ENCODE results near the gene DDR1. TPM values are rescaled to one million over a fixed set of nuclear protein-coding genes. Genes with fewer than 3 reads are reported as not detected.
A peak's percentile ranks its signal among the peaks of the same experiment; 100 is the strongest.
"Not testable (repeated sequence)": the region's sequence is repeated elsewhere in the genome, so short reads cannot be mapped to it uniquely, and the experiment has no call there.

Gene DDR1
- total RNA-seq, 4 donors from 2014 or later: 2.1 to 74.1 (median 30.3) TPM

DNA sequence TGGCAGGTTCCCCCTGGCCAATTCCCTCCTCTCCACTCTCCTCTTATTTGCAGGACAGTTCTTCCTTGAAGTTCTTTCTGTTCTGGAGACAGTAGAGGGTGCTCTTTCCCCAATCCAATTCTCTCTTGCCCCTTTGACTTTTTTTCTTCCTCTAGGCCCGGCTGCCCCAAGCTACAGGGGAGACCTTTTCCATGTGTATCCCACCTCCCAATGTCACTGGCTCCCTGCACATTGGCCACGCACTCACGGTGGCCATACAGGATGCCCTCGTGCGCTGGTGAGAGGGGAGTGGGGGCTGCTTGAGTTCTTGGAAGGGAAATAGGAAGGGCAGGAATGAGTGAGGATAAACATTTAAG lies 31.2 kb downstream of the DDR1 start:
- peak overlapping the region; percentile 91 to 96 for H3K27ac ChIP-seq

GRCh38 chr6:30917041-30917440 lies 32.7 kb downstream of the DDR1 start:
- H3K9me3 ChIP-seq: no peaks in the 10 kb centered on the region
- H3K36me3 ChIP-seq: no peaks in the 10 kb centered on the region
- intact Hi-C loops (cut with DNase I; ENCODE audit: low total_unique reads): loop anchor here (5.0 kb wide), 1 partner anchor 160 kb away; no protein-coding TSS in a partner anchor
- peaks cover 3 to 15% of the 10 kb centered on the region in 2 donors for H3K4me1 ChIP-seq
- TF ChIP-seq POLR2A (IDR thresholded peaks at IDR 0.05): no peak
- TF ChIP-seq, protein P1, sequence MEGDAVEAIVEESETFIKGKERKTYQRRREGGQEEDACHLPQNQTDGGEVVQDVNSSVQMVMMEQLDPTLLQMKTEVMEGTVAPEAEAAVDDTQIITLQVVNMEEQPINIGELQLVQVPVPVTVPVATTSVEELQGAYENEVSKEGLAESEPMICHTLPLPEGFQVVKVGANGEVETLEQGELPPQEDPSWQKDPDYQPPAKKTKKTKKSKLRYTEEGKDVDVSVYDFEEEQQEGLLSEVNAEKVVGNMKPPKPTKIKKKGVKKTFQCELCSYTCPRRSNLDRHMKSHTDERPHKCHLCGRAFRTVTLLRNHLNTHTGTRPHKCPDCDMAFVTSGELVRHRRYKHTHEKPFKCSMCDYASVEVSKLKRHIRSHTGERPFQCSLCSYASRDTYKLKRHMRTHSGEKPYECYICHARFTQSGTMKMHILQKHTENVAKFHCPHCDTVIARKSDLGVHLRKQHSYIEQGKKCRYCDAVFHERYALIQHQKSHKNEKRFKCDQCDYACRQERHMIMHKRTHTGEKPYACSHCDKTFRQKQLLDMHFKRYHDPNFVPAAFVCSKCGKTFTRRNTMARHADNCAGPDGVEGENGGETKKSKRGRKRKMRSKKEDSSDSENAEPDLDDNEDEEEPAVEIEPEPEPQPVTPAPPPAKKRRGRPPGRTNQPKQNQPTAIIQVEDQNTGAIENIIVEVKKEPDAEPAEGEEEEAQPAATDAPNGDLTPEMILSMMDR (IDR thresholded peaks at IDR 0.05): no peak
- no peak overlapping the region for H3K4me3 ChIP-seq
- no peaks in the 10 kb centered on the region for H3K27me3 ChIP-seq
- no peak for DNase-seq
- H3K27ac ChIP-seq: no peak overlapping the region

More for the DNA sequence above, 31.2 kb downstream of the DDR1 start:
- TF ChIP-seq POLR2A (IDR thresholded peaks at IDR 0.05): no peak
- TF ChIP-seq, protein P1 (IDR thresholded peaks at IDR 0.05): peak; percentile 57 to 69 (median 65)
- Histone ChIP-seq H3K27me3 (no peaks in the 10 kb centered on the region), H3K4me1 (peaks cover 3 to 15% of the 10 kb centered on the region in 2 donors), H3K9me3 (no peaks in the 10 kb centered on the region), H3K36me3 (no peaks in the 10 kb centered on the region), H3K4me3 (no peak overlapping the region)
- DNase-seq: peak in 1 of 2 donors; percentile 37
- intact Hi-C loops (cut with DNase I; ENCODE audit: low total_unique reads): loop anchor here (5.0 kb wide), 1 partner anchor 162 kb away; no protein-coding TSS in a partner anchor

- TF ChIP-seq POLR2A (IDR thresholded peaks at IDR 0.05): no peak
- TF ChIP-seq, protein P1 (IDR thresholded peaks at IDR 0.05): no peak
- Histone ChIP-seq H3K27me3 (no peaks in the 10 kb centered on the region), H3K27ac (no peak overlapping the region), H3K36me3 (no peaks in the 10 kb centered on the region), H3K4me3 (no peak overlapping the region), H3K4me1 (peaks cover 3 to 15% of the 10 kb centered on the region in 2 donors), H3K9me3 (no peaks in the 10 kb centered on the region)
- no peak for DNase-seq
- intact Hi-C loops (cut with DNase I; ENCODE audit: low total_unique reads): loop anchor here (5.0 kb wide), 1 partner anchor 160 kb away; no protein-coding TSS in a partner anchor
These were observed 33.2 kb downstream of the DDR1 start for GRCh38 chr6:30917487-30917886.

- intact Hi-C loops (cut with DNase I; ENCODE audit: low total_unique reads): loop anchor here (5.0 kb wide), 1 partner anchor 159 kb away; no protein-coding TSS in a partner anchor
- H3K4me1 ChIP-seq: peaks cover 3 to 15% of the 10 kb centered on the region in 2 donors
- DNase-seq: no peak
- TF ChIP-seq, protein P1 (IDR thresholded peaks at IDR 0.05): no peak
- TF ChIP-seq POLR2A (IDR thresholded peaks at IDR 0.05): no peak
- H3K27ac ChIP-seq: no peak overlapping the region
- no peaks in the 10 kb centered on the region for H3K27me3 ChIP-seq
- H3K9me3 ChIP-seq: no peaks in the 10 kb centered on the region
- H3K36me3 ChIP-seq: no peaks in the 10 kb centered on the region
- no peak overlapping the region for H3K4me3 ChIP-seq
These were observed 34.4 kb downstream of the DDR1 start for GRCh38 chr6:30918670-30919069.

DNA sequence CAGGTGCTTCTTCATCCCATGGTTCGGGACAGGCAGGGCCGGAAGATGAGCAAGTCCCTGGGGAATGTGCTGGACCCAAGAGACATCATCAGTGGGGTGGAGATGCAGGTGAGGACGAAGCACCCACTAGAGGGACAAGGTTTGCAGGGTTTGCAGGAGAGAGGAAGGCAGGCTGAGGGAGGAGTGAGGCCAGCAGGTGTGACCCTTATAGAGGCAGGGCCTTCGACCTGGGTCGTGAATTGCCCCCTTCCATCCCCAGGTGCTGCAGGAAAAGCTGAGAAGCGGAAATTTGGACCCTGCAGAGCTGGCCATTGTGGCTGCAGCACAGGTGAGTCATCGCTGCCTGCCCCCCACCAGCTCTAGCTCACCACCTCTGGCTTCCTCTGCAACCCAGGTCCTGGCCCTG lies 38.1 kb downstream of the DDR1 start:
- Histone ChIP-seq H3K27ac (no peak overlapping the region), H3K4me1 (no peaks in the 10 kb centered on the region), H3K4me3 (no peak overlapping the region), H3K27me3 (no peaks in the 10 kb centered on the region), H3K36me3 (no peaks in the 10 kb centered on the region), H3K9me3 (no peaks in the 10 kb centered on the region)
- intact Hi-C loops (cut with DNase I; ENCODE audit: low total_unique reads): no loop called here
- DNase-seq: no peak
- TF ChIP-seq, protein P1 (IDR thresholded peaks at IDR 0.05): no peak
- no peak for TF ChIP-seq POLR2A (IDR thresholded peaks at IDR 0.05)

- DNase-seq: not testable (repeated sequence)
These were observed 39.8 kb downstream of the DDR1 start for GRCh38 chr6:30924040-30924627.

More at GRCh38 chr6:30924040-30924627, 39.8 kb downstream of the DDR1 start:
- H3K27me3 ChIP-seq; H3K4me3 ChIP-seq; intact Hi-C loops (cut with DNase I; ENCODE audit: low total_unique reads); H3K27ac ChIP-seq; H3K36me3 ChIP-seq; H3K4me1 ChIP-seq; H3K9me3 ChIP-seq: not testable (repeated sequence)

Data from uterus (tissue), 4 donors.